HG03108 (cell line): ENCODE results near the gene MGRN1.

ENCODE experiments used
- ATAC-seq: cut with Tn5 transposase; IDR thresholded peaks from one replicate; pipeline ENCODE4 v1.9.1; 2021; ENCODE audit warnings: moderate library complexity; ENCODE audit not compliant: unreplicated experiment

The MGRN1 gene

DNA sequence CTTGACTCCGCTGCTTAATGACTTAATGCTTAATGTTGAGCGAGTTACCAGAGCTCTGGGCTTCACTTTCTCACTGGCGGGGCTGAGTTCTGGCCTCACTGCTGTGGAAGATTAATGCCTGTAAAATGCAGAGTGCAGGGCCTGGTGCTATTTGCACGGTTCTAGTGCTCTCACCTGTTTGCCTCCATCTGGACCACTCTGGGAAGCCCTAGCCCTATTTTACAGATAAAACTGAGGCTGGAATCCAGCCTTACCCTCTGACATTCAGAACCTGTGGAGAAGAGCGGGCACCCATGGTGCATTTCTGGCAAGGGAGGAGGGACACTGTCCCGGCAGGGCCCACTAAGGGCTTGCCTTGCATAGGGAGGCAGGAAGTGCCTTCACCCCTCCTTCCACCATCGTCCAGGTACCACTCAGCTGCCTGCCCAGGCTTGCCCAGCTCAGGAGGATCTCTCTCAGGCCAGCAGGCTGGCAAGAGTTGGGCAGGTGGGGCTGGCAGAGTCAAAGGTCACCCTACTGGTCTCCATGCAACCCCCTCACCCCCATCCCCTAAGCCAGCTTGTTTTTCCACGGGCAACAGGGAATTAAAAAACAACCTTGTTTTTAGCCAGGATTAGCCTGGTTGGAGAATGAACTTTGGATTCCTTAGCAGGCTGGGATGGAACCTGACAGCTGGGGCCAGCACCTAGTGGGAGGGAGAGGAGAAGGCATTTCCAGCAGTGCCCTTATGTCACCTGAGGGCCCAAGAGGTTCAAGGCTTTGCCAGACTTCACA, 5.8 kb upstream of the MGRN1 start:
- ATAC-seq = no peak

- no peak for ATAC-seq
Observed at GRCh38 chr16:4623593-4623992, 1.0 kb upstream of the MGRN1 start.

GRCh38 chr16:4624827-4625559, 367 bp downstream of the MGRN1 start:
- peak; percentile 46 for ATAC-seq

- ATAC-seq = no peak
Observed at GRCh38 chr16:4625560-4626159, 1.0 kb downstream of the MGRN1 start.

DNA sequence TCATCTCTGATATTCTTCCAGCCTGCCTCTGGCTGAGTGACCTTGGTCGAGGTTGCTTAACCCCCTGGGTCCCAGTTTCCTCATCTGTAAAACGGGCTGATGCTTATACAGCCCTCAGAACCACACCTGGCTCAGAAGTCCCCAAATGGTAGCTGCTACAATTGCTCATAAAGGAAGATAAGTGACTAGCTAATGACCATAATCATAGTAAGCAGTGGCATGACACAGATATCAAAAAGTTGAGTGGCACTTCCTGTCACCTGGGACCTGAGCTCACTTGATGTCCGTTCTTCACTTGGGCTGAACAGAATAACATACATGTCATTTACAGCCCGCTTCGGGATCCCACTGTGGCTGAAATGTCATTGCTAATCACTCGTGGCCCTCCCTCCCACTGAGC, 1.8 kb downstream of the MGRN1 start:
- ATAC-seq = no peak

DNA sequence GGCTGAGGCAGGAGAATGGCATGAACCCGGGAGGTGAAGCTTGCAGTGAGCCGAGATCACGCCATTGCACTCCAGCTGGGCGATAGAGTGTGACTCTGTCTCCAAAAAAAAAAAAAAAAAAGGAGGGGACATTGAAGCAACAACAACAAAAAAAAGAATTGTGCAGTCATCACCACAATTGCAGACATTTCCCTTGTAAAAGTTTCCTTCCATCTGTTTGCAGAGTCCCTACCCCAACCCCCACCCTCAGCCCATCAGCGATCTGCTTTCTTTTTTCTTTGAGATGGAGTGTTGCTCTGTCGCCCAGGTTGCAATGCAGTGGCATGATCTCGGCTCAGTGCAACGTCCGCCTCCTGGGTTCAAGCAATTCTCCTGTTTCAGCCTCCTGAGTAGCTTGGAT, 3.7 kb downstream of the MGRN1 start:
- ATAC-seq = no peak

GRCh38 chr16:4631444-4631843, 6.8 kb downstream of the MGRN1 start:
- ATAC-seq = no peak

- no peak for ATAC-seq
Observed at GRCh38 chr16:4633910-4634635, 9.4 kb downstream of the MGRN1 start.

- ATAC-seq = no peak
Observed at GRCh38 chr16:4634768-4635167, 10.1 kb downstream of the MGRN1 start.

DNA sequence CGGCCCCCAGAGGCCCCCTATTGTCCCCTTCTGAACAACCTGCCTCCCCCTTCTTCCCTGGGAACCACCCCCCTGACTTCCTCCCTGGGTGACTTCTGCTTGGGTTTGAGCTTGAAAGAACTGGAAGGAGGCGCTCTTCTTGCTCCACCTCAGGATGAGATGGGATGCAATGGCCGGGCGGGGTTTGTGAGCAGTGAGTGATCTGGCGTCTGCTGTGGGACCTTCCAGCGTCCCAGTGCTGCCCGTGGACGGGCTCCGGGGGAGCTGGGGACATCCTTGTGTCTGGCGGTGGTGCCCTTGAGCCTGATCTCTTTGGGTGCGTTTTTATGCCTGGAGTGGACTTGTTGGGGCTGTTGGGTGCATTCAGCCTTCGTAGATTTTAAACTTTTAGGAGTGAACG, 11.6 kb downstream of the MGRN1 start:
- ATAC-seq = no peak

- ATAC-seq = no peak
Observed at GRCh38 chr16:4637501-4638166, 13.0 kb downstream of the MGRN1 start.

- ATAC-seq = no peak
Observed at GRCh38 chr16:4639899-4640509, 15.4 kb downstream of the MGRN1 start.

DNA sequence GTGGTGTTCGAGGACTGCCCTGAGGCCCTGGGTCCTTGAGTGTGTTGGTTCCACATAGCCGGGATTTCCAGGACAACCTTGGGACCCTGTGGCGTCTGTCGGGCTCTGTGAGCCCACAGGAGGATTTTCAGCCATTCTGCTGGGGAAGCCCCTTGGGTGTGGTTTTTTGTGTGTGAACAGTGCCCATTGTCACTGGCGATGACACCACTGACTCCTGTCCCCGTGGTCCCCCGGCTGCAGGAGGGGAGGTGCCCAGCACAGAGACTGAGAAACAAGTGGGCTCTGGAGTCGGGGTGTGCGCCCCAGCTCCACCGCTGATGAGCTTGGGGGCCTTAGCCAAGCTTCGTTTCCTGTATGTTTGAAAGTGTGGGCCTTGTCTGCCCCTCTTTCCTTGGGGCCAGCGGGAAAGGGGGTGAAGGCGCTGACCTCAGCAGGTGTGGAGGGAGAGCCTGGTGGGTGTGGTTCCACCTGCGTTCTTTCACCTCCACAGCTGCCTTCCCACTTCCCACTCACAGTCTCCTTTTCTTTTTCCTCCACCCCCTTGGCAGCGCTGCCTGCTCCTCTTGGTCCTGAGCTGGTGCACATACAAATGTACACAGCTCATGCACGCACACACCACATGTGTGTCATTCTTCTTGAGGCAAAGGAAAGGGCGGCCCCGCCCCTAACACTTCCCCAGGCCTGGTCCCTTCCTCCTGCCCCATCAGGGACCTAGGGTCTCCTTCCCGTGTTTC, 16.1 kb downstream of the MGRN1 start:
- no peak for ATAC-seq

- ATAC-seq = no peak
Observed at GRCh38 chr16:4641306-4641687, 16.7 kb downstream of the MGRN1 start.

- no peak for ATAC-seq
Observed at GRCh38 chr16:4641895-4642294, 17.3 kb downstream of the MGRN1 start.

- no peak for ATAC-seq
Observed at GRCh38 chr16:4646773-4647643, 22.4 kb downstream of the MGRN1 start.

- no peak for ATAC-seq
Observed at GRCh38 chr16:4647644-4647980, 23.0 kb downstream of the MGRN1 start.

DNA sequence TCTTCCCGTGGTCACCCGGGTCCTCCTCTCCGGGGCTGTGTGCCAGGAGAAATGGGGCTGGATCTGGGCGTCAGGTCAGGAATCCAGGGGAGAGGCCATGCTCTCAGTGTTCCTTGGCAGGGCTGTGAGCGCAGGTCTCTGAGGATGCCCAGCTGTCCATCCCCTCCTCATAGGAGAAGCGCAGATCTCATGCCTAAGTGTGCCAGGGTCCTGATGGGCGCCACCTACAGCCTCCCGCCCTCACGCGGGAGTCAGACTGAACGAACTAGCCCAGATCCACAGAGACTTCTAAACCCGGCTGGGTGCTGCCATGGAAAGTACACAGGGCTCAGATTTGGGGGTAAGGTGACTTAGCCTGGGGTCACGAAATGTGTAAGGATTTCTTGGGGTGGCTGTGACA, 24.3 kb downstream of the MGRN1 start:
- no peak for ATAC-seq
